Stimulated activated CD8-positive, alpha-beta memory T cell treated with anti-CD3 and anti-CD28 coated beads, Interleukin-12 subunit alpha, Interleukin-12 subunit beta, amount 100 ng/mL, for 24 hours (primary cell): ENCODE data around the gene HEMK1.

Source experiments
- DNase-seq: peaks from one replicate; pipeline ENCODE4 v3.0.0-alpha.2; 2020; ENCODE audit errors: extremely low read depth

HEMK1 gene

DNA sequence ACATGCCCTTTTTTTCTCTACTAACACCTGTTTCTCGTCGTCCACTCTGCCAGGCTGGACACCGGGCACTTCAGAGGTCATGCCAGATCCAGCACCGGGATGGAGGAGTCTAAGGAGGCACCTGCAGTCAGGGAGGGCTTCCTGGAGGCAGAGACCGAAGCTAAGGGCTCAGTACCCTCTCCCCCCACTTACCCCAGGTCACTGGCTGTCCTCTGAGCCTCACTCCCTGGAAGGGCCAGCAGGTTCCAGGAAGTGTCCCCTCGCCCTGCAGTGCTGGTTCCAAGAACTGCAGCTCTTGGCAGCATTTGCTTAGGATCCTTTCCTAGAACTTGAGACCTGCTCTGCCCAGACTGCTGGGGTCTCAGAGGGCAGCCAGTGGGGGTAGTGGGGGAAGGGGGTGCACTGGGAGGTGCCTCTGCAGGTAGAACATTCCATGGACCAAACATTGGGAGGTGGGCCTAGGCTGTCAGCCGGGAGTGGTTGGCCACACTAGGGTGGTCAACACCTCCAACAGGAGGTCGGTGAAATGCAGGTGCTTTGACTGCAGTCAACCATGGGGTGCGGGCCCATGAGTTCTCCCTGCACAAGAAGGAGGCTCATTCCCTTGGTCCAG, 30.9 kb downstream of the HEMK1 start:
- DNase-seq: no peak

DNA sequence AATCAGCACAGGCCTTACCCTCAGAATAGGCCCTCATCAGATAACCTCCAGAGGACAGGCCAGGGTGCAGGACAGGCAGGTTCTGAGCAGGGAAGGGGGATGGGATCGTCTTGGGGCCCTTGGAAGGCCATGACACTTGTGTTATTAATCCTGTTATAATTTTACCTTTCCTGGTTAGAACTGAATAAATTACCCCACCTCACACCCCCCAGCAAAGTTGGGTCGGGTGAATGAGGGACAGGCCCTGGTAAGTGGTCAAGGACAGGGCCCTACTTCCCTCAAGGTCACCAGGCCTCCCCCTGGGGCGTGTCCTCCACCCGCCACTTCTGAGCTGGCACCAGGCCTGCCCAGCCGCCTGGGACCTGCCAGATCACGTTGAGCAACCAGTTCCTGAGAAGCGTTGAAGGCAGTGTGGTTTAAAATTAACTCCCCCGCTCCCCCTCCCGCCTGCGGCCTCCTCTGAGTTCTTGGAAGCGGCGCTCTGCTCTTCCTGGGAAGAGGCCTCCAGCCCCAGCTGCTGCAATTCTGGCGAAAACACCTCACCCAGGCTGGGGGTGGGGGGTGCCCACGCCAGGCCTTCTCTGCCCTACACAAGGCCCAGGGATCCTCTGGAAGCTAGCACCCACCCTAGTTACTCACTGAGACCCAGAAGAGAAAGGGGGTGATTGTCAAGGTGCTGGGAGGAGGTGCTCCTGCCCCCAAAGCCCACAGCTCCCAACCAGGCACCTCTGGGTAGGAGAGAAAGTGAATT, 31.7 kb downstream of the HEMK1 start:
- peak; percentile 71 for DNase-seq

DNA sequence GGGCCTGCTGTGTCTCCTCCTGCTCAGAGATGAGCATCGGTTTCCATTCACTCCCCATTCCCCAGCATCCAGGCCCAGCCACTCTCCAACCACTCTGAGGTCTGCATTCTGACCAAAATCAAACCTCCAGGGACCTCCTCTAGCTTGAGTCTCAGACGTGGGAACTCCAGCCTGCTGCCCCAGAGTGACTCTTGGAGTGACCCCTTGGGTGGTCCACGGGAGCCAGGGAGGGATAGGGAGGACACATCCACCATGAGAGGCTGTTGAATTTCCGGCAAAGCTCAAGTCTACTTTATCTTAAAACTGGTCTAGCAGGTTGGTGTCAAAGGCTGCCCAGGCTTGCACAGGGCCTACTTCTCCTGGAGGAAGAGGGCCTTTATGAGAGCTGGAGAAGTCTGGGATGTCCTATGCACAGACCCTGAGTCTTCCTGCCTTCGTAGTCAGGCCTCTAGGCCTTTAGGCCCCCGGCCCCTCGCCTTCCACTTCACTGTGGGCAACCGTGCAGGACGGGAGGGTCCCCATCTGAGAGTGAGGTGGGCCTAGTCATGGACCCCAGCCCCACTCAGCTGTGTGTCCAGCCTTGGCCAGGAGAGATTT, 33.4 kb downstream of the HEMK1 start:
- no peak for DNase-seq

DNA sequence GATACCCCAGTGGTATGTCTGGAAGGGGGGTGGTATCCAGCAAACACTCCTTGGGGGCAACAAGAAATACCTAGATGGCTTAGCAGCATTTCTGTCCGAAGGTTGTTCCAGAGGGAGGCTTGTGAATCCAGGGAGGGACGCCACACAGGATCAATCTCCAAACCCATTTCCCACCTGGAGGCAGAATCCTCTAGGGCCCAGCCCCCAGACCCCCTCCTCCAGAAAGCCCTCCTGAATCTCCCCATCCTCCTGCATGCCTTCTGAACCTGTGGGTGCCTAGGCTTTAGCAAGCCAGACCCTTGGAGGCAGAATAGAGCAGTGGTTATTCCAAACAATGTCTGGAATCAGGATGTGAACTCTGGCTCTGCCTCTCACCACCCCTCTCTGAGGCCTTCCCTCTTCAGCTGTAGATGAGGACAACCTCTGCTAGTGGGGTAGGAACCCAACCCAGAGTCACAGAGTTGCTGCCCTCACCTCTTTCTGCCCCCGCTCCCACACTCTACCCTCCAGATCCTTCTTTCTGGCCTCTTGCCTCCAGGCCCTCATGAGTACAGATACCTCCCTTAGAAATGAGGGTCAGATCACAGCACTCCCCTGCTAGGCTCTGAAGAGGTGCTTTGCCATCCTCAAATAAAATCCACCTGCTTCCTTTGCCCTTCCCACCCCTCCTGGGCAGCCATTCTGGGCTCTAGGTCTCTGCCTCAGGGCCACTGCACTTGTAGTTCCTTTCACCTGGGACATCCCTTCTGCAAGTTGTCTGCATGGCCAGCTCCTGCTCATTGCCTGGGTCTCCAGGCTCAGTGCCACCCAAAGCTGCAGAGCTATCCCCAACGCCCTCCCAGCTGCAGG, 34.2 kb downstream of the HEMK1 start:
- no peak for DNase-seq

DNA sequence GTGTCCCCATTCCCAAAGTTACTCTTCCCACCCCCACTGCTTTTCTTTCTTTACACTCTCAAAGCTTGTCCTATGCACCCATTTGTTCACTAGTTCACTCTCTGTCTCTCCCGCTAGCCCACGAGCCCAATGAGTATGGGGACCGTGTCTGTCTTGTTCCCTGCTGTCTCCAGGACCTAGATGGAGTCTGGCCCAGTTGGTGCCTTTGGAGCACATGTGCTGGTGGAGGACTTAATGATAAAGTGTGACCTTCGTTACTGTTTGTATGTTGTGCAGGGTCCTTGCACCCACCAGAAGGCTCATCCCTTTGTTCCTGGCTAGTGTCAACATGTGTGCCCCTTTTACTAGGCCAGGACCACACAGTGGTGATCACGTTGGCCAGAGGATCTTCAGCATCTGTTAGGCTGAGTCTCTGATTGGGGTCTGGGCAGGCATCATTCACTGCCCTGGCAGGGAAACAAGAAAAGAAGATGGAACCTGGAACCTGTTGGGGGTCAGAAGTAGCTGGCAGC, 34.8 kb downstream of the HEMK1 start:
- DNase-seq: no peak

DNA sequence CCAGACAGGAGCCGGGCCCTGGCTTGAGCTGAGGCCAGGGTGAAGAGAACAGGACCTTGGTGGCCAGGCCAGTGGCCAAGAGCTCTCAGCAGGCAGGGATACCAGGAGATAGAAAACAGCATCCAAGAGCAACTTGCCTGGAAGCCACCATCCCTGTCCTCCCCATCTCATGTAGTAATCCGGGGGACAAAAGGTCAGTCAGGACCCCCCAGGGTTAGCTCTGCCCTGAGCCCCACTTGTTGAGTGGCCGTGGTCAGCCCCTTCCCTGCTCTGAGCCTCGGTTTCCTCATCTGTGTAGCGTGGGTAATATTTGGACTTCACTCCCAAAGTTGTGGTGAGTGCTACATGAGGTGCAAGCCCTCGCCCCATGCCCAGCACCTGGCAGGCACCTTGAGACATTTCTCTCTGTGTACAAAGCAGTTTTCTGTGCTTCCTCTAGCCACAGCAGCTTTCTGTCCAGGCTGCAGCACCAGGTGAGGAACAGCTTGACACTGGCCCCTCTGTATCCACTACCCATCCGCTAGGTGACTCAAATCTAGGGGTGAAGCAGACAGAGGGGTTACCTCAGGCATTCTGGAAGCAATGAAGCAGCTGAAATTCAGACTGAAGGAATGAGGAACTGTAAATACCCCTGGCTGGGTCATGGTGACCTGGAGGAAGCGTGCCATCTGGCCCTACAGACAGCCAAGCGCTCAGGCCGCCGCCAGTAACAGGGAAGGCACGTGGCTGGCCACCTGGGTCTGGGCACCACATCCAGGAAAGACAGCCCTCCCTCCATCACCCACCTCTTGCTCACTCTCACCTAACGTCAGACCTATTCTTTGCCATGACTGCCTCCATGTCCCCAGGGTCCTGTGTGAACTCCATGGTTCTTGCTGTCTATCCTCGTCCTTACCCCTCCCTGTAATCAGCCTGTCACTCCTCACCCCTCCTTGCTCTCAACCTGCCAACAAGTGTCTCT, 35.6 kb downstream of the HEMK1 start:
- DNase-seq: no peak

DNA sequence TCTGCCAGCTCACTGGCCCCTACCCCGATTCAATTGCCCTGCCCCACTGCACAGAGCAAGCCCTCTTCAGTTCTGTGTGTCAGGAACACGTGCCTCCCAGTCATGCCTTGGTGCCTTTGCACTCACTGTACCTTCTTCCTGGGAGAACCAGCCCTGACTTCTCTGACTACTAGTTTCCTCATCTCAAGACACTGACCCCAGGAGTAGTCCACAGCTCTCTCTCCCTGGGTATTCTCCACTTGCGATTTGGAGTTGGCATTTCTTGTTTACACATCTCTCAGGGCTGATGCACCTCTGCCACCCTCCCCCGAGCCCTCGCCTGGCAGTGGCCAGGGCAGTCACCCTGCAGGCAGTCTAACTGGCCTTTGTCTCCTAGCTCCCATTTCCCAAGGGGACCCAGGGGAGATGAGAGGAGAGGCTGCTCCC, 36.6 kb downstream of the HEMK1 start:
- DNase-seq: no peak

DNA sequence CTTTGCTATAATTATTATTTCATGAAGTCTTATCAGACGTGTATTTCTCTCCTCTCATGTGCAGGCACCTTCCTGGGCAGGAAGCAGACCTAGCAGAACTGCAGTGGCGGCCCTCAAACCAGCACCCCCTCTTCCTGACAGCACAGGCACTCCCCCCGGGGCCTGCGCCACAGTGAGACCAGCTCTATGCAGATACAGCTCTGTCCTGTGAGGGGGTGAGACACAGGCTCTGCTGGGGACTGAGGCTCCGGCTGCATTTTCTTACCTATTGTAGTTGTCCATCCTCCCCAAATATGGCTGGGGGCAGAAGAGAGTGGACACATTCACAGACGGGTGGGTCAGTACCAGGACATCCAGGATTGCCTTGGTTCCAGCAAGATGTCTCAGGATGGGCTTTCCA, 37.3 kb downstream of the HEMK1 start:
- DNase-seq: no peak

DNA sequence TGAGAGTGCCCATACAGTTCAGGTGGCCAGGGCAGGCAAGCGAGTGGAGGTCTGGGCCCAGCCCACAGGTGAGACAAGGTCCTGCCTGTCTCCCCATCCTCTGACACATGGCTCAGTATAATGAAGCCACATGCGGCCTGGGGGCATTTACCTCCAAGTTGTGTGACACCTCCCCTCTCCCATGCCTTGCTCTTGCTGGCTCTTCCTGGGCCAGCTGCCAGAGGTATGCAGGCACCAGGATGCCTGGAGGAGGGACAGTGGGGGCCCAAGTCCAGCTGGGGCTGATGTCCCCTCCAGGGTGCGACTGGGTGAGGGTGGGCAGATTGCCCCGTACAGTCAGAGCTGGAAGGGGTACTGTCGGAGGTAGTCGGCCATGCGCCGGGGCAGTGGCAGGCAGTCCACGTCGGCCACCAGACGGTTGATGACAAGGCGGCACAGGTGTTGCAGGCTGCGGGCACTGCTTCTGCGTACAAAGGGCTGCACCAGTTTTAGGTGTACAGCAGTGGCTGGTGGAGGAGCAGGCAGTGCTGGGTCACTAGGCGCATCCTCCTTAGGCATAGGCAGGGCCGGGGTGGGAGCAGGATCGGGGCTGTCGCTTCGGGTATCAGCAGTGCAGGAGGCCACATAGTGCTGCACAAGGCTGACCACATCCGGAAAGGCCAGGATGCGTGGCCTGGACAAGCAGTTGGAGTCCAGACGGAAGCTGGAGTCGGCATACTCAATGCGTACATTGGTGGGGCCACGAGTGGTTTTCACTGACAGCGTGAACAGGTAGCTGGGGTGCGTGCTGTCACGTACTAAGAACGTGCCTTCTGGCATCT, 38.2 kb downstream of the HEMK1 start:
- DNase-seq: no peak

DNA sequence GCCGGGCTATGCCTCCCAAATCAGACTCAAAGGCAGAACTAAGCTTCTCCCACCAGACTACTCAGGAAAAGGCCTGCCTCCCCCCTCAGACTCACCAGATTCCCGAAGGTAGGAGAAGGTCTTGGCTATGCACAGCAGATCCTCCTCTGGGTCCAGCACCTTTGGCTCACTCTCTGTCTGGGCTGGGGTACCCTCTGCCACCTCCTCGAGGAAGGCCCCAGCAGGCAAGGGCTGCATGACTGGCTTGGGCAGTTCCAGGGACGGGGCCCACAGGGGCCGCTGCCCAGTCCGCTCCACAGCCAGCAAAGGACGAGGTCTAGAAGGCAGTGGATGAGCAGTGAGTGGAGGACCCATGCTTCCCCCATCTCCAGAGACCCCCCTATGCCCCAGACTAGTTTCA, 39.0 kb downstream of the HEMK1 start:
- no peak for DNase-seq

DNA sequence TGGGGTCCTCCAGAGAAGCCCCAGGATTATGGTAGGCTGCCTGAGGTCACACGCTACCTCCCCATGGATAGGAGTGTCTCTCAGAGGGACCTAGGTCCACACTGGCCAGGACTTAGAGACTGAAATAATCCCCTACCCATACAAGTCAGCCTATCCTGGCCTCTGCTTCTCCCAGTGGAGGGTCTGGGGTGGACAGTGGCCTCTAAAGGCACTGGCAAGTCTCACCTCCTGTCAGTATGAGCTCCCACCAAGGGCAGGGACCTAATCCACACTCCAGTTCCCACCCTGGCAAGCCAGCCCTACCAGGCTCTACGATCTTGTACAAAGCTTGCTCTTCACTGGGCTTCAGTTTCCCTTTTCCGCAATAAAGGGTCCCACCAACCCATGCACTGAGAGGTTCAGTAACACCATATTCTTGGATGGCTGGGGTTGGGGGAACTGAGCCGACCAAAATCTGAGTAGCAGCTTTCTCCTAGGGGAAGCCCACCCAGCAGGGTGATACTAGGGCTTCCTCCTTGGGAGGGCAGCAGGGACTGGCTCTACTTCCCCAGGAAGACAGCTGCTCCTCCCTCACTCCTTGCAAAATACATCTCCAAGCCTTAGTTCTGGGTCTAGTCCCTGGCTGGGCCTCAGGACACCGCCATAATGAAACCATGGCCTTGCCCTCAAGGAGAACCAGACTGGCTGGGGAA, 39.9 kb downstream of the HEMK1 start:
- DNase-seq: no peak

DNA sequence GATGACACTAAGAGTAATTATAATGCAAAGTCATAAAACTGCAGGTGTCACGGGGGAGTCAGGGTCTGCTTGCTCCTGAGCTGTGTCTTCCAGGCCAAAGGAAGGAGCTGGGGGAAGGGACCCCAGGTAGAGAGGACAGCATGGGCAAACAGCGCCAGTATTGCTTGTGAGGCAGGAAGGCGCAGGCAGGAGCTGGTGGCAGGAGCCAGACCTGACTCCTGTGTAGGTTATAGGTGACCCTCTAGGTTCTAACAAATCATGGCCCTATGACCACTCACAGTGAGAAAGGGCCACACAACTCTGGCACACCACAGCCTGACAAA, 40.4 kb downstream of the HEMK1 start:
- no peak for DNase-seq

DNA sequence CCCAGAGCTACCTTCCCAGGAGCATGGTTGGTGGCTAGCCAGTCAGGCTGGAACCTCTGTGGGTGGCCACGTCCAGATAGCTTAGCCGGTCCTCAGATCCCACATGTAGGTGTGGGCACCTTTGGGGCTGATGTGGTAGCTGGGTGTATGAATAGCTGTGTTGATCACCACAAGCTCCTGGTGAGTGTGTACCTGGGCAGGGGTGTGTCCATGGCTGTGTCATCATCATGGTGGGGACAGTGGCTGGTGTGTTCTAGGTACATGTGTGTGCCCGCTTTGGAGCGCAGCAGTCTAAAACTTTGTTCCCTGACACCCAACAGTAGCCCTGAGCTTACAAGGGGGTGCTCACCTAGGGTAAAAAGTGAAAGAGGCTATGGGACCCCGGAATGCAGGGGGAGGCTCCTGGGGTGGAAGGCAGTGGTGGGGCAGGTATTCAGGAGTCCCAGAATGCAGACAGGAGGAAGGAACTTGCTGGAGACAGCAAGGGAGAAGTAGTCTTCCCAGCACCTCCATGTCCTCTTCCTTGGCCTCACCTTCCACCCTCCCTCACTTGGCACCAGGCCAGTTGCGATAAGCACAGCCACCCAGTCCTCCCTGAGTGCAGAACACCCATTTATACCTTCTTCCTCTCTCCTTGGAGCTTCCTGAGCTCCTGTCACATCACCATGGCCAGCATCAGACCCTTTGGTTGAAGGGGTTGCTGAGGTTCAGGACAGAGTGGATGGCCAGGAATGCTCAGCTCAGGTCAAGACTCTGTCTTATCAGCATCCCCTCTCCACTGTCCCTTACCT, 41.1 kb downstream of the HEMK1 start:
- no peak for DNase-seq

DNA sequence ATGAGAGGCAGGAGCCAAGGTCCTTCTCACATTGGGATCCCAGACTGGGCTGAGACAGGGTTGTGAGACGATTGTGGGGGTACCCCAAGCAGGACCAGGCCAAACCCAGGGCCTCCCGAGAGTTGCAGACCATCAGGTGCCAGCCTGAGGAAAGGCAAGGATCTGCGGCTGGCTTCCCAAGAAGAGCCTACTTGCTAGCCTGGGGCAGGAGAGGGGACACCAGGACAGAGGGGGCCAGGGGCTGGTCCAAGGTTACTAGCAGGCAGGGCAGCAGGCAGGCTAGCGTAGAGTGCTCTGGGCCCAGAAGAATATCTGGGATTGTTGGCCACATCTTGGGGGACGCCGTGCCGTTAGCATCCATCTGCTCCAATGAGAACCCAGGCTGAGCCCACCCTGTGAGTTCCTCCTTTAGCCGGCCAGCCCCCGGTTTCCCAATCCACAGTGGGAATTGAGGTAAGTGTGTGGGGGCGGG, 41.7 kb downstream of the HEMK1 start:
- DNase-seq: no peak

DNA sequence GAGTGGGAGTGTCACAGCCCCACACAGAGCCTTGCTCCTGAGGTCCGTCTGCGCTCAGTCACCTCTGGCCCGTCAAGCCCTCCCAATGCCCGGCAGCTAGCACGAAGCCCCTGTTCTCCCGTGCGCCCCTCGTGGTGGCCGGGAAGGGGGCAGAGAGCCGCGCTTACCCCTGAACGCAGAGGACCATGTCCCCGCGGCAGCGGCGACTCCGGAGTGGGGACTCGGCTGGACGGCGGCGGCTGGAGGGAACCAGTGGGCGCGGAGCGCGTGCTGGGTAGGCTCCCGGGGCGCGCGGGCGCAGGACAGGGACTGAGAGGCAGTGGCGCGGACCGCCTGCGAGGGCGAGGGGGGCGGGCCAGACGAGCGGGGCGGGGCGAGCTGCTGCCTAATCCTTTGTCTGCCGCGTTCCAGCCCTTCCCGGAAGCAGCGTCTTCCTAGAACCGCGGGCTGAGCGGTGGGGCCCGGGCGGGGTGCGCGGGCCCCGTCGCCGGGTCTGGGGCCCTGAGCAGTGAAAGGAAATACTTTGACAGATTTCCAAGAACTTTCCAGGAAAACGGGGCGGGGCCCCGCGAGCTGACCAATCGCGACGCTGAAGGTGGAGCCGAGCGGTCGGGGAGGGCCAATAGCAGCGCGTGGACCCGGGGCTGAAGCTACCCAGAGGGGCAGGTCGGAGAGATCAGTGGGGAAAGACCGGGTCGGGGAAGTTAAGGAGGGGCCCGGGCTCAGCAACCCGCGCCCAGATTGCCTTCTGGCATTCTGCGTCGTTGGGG, 42.3 kb downstream of the HEMK1 start, which contains the start of gene CISH:
TSS of gene CISH (minus strand) at position 311 of the 770 bp plus-strand sequence. CDS start at position 187, 124 bp downstream.
- DNase-seq: peak; percentile 91

DNA sequence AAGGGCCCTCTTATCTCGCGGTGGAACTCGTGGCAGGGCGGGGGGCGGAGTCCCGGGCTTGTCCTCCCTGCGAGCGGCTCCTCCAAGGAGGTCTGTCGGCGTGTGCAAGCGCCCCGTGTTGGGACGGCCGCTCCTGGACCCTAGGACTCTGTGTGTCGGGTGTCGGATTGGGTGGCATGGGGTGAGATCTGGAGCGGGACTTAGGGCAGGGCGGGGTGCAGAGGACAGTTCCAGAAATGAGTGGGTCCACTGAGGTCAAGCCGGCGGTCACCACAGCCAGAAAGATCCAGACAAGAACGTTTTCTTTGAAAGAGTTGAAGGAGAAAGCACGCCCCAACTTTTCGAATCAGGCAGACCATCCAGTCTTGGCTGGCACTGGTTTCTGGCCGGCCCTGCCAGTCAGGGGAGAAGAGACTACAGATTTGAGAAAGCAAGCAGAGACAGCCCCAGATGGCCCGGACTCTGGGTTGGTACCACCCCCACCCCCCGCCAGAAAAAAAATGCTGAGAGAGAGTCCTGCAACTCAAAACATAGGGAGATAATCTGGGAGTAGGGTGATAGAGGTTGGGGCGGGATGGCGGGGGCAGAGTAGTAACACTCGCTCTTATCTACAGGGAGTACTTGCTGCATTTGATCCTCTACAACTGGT, 43.0 kb downstream of the HEMK1 start:
- DNase-seq: no peak
